SK-N-SH treated with all-trans-retinoic acid at 6 μM for 48 hours (cell line): ENCODE data around the gene TDRD12.

Experiments
- ATAC-seq: fragments of 200-7000 bp; cut with Tn5 transposase; 3 replicates; pipeline ENCODE4 v1.9.1; 2020; ENCODE audit warnings: mild to moderate bottlenecking, moderate library complexity
- ARNTL ChIP-seq: fragments of 450-650 bp; formaldehyde crosslinking; IDR thresholded peaks from 2 replicates; pipeline ENCODE4 v1.5.0; 2020; ENCODE audit warnings: low read depth, mild to moderate bottlenecking, moderate library complexity, borderline replicate concordance
- BACH2 ChIP-seq: fragments of 250-450 bp; sonication (Bioruptor Pico); IDR thresholded peaks from 2 replicates; pipeline ENCODE4 v1.9.0; 2021; ENCODE audit warnings: mild to moderate bottlenecking, borderline replicate concordance
- CSDC2 ChIP-seq: fragments of 250-450 bp; sonication (Bioruptor Pico); IDR thresholded peaks from 2 replicates; pipeline ENCODE4 v1.5.0; 2020; ENCODE audit warnings: mild to moderate bottlenecking, moderate library complexity
- CSRNP3 ChIP-seq: fragments of 250-450 bp; sonication (Bioruptor Pico); IDR thresholded peaks from 2 replicates; pipeline ENCODE4 v1.5.1; 2021; ENCODE audit warnings: mild to moderate bottlenecking, moderate library complexity
- ESRRG ChIP-seq: fragments of 250-450 bp; sonication (Bioruptor Pico); IDR thresholded peaks from 2 replicates; pipeline ENCODE4 v1.6.1; 2021; ENCODE audit warnings: mild to moderate bottlenecking
- GLIS3 ChIP-seq: fragments of 250-450 bp; sonication (Bioruptor Pico); IDR thresholded peaks from 2 replicates; pipeline ENCODE4 v1.5.0; 2020; ENCODE audit warnings: mild to moderate bottlenecking, moderate library complexity
- OSR1 ChIP-seq: fragments of 250-450 bp; sonication (Bioruptor Pico); IDR thresholded peaks from 2 replicates; pipeline ENCODE4 v1.8.0; 2022; ENCODE audit warnings: moderate library complexity, mild to moderate bottlenecking, inconsistent platforms
- POU6F1 ChIP-seq: fragments of 250-450 bp; sonication (Bioruptor Pico); IDR thresholded peaks from 2 replicates; pipeline ENCODE4 v1.8.0; 2021; ENCODE audit warnings: low read depth, mild to moderate bottlenecking, moderate library complexity, borderline replicate concordance
- PPARA ChIP-seq: fragments of 250-450 bp; sonication (Bioruptor Pico); IDR thresholded peaks from 2 replicates; pipeline ENCODE4 v1.5.0; 2020; ENCODE audit warnings: mild to moderate bottlenecking, borderline replicate concordance
- SNAI2 ChIP-seq: fragments of 250-450 bp; sonication (Bioruptor Pico); IDR thresholded peaks from 2 replicates; pipeline ENCODE4 v1.5.0; 2020; ENCODE audit warnings: mild to moderate bottlenecking, moderate library complexity
- TCF4 ChIP-seq: fragments of 250-450 bp; sonication (Bioruptor Pico); IDR thresholded peaks from 2 replicates; pipeline ENCODE4 v1.8.0; 2021; ENCODE audit warnings: mild to moderate bottlenecking, moderate library complexity, borderline replicate concordance
- TOX ChIP-seq: fragments of 250-450 bp; sonication (Bioruptor Pico); IDR thresholded peaks from 2 replicates; pipeline ENCODE4 v1.8.0; 2021; ENCODE audit warnings: mild to moderate bottlenecking, moderate library complexity, borderline replicate concordance
- ZFP3 ChIP-seq: fragments of 250-450 bp; sonication (Bioruptor Pico); IDR thresholded peaks from 2 replicates; pipeline ENCODE4 v1.5.0; 2020; ENCODE audit warnings: mild to moderate bottlenecking, moderate library complexity
- ZFP30 ChIP-seq: fragments of 450-650 bp; formaldehyde crosslinking; IDR thresholded peaks from 2 replicates; pipeline ENCODE4 v1.5.0; 2022; ENCODE audit warnings: mild to moderate bottlenecking, moderate library complexity
- ZNF565 ChIP-seq: fragments of 450-650 bp; formaldehyde crosslinking; conservative IDR thresholded peaks from 2 replicates; pipeline ENCODE4 v1.5.0; 2020; ENCODE audit warnings: low read depth, mild to moderate bottlenecking, moderate library complexity
- ZNF70 ChIP-seq: fragments of 450-650 bp; formaldehyde crosslinking; IDR thresholded peaks from 2 replicates; pipeline ENCODE4 v1.5.0; 2020; ENCODE audit warnings: mild to moderate bottlenecking, moderate library complexity
- TF ChIP-seq, protein P1 (sequence below): fragments of 250-450 bp; sonication (Bioruptor Pico); IDR thresholded peaks from 2 replicates; pipeline ENCODE4 v1.5.1; 2020; ENCODE audit warnings: low read depth, mild to moderate bottlenecking, moderate library complexity

Gene TDRD12

DNA sequence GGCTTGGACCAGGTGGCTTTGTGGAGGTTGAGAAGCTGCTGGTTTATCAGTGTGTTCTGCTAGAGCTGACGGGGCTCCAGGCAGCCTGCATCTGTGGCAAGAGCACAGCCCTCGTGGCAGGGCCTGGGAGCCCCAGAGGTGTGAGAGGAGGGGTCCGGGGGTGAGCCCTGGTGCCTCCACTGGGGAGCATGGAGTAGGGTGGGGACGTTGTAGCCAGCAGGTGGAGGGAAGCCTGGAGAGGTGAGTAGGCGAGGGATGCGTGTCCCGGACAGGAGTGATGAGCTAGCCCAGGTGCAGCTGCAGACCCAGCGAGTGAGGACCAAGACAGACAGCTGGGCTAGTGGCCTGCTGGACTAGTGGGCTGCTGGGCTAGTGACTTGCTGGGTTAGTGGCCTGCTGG lies 99.0 kb downstream of the TDRD12 start (continued):
- TF ChIP-seq CSRNP3 (CRISPR knock-in tag), result no peak

GRCh38 chr19:32819419-32820400 lies 100.1 kb downstream of the TDRD12 start:
- ATAC-seq, result no peak

DNA sequence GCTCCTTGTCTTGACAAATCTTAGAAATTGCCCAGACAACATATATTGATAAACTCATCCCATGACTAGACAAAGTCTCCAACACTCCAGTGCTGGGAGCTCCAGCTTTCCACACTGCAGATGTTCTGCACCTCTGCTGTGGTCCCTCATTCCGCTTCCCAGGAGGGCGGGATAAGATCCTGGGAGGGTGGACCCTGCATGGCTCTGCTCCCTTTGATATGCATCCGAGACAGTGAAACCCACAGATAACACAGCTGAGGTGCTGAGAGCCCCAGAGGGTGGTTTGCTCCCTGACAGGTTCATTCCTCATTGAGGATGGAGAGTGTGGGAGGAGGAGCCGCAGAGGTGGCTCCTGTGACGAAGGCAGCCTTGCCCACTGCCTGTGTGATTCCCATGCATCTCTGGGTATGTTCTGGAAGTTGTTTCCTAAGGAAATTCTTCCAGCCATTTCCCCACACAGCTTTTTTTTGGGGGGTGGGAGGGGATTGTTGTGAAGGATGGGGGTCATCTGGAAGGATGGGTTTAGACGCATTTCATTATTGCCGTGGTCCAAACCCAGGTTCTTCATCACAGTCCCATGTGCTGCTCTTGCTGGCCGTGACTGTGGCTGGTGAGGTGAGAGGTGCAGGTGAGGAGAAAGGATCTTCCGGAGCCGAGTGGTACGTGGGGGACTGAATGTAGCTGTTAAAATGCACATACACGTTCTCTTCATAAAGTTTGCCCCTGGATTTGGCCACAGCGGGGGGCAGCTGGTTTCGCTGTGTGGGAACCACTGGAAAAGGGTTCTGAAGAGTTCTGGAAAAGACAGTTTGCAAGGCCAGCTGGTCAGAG lies 103.6 kb downstream of the TDRD12 start:
- ATAC-seq, result no peak
- TF ChIP-seq, protein P1, sequence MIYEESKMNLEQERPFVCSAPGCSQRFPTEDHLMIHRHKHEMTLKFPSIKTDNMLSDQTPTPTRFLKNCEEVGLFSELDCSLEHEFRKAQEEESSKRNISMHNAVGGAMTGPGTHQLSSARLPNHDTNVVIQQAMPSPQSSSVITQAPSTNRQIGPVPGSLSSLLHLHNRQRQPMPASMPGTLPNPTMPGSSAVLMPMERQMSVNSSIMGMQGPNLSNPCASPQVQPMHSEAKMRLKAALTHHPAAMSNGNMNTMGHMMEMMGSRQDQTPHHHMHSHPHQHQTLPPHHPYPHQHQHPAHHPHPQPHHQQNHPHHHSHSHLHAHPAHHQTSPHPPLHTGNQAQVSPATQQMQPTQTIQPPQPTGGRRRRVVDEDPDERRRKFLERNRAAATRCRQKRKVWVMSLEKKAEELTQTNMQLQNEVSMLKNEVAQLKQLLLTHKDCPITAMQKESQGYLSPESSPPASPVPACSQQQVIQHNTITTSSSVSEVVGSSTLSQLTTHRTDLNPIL (CRISPR knock-in tag), result no peak
- TF ChIP-seq SNAI2 (CRISPR knock-in tag) (no peak), TOX (CRISPR knock-in tag) (no peak), ZFP3 (no peak), PPARA (CRISPR knock-in tag) (no peak), ZNF565 (CRISPR knock-in tag) (no peak), POU6F1 (CRISPR knock-in tag) (no peak), CSRNP3 (CRISPR knock-in tag) (no peak), OSR1 (CRISPR knock-in tag) (no peak)

More at GRCh38 chr19:32819419-32820400, 100.1 kb downstream of the TDRD12 start:
- TF ChIP-seq ZNF70 (CRISPR knock-in tag) (no peak), TCF4 (CRISPR knock-in tag) (no peak), BACH2 (no peak), TOX (CRISPR knock-in tag) (no peak)

DNA sequence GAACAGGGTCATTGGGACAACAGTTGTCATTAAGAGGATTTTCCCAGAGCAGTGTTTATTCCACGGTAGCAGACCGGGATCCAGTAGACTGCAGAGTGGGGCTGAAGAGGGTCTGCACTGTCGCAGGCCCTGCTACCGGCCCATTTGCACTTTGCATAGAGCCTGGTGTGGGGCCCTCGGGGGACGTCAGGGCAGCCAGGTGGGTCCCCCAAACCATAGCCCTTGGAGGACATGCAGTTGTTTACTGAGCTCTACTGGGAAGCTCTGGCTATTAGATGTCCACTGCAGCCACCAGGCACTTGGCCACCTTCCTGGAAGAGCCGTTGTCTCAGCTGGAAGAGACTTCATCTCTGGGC lies 104.2 kb downstream of the TDRD12 start:
- ATAC-seq, result no peak
- TF ChIP-seq CSRNP3 (CRISPR knock-in tag) (no peak), CSDC2 (CRISPR knock-in tag) (no peak), TCF4 (CRISPR knock-in tag) (no peak), ZNF565 (CRISPR knock-in tag) (no peak), SNAI2 (CRISPR knock-in tag) (no peak), ARNTL (CRISPR knock-in tag) (no peak), ZNF70 (CRISPR knock-in tag) (no peak), OSR1 (CRISPR knock-in tag) (no peak), ZFP30 (CRISPR knock-in tag) (no peak), PPARA (CRISPR knock-in tag) (no peak), GLIS3 (CRISPR knock-in tag) (no peak), ESRRG (no peak)
- TF ChIP-seq, protein P1 (CRISPR knock-in tag), result no peak
